Liver (tissue), 9 donors: Measurements from ENCODE around the gene SPECC1. TPM values are rescaled to one million over a fixed set of nuclear protein-coding genes. Genes with fewer than 3 reads are reported as not detected.
"Not testable (repeated sequence)": the region's sequence is repeated elsewhere in the genome, so short reads cannot be mapped to it uniquely, and the experiment has no call there.

ENCODE experiments used
- DNase-seq: peaks from one replicate; pipeline ENCODE4 v3.0.0-alpha.2; 2017; ENCODE audit warnings: low spot score
- H3K27ac ChIP-seq, 2 donors: one replicate each; pipeline ENCODE4 v1.7.0; 2013; ENCODE audit warnings: inconsistent platforms in 2 of 2, low read length in 2 of 2, control low read depth in 1 of 2, low read depth in 1 of 2, mild to moderate bottlenecking in 1 of 2
- H3K27me3 ChIP-seq, 4 donors: one replicate each; pipeline versions ENCODE4 v1.6.1 to v1.7.0; 2013; ENCODE audit warnings: low read length in 3 of 4, inconsistent platforms in 1 of 4, mild to moderate bottlenecking in 1 of 4, moderate library complexity in 1 of 4; ENCODE audit not compliant: control insufficient read depth in 4 of 4, insufficient read depth in 4 of 4
- H3K36me3 ChIP-seq, 4 donors: one replicate each; pipeline versions ENCODE4 v1.6.1 to v1.7.0; 2013; ENCODE audit warnings: low read length in 3 of 4, mild to moderate bottlenecking in 3 of 4, low read depth in 1 of 4, moderate library complexity in 1 of 4; ENCODE audit not compliant: control insufficient read depth in 4 of 4, insufficient read depth in 3 of 4
- H3K4me1 ChIP-seq, 4 donors: one replicate each; pipeline versions ENCODE4 v1.6.1 to v1.7.0; 2013; ENCODE audit warnings: low read length in 3 of 4, mild to moderate bottlenecking in 3 of 4, moderate library complexity in 1 of 4; ENCODE audit not compliant: control insufficient read depth in 4 of 4, insufficient read depth in 4 of 4
- H3K4me3 ChIP-seq, 3 donors: one replicate each; pipeline versions ENCODE4 v1.6.1 to v1.7.0; 2013; ENCODE audit warnings: low read length in 3 of 3, control low read depth in 1 of 3, low read depth in 1 of 3, mild to moderate bottlenecking in 1 of 3
- H3K9ac ChIP-seq, 2 donors: one replicate each; pipeline ENCODE4 v1.7.0; 2013; ENCODE audit warnings: low read length in 2 of 2, mild to moderate bottlenecking in 2 of 2, moderate library complexity in 2 of 2, control low read depth in 1 of 2, low read depth in 1 of 2
- H3K9me3 ChIP-seq, 4 donors: one replicate each; pipeline versions ENCODE4 v1.6.1 to v1.7.0; 2013; ENCODE audit warnings: low read length in 3 of 4; ENCODE audit not compliant: control insufficient read depth in 4 of 4
- ATF3 ChIP-seq: IDR thresholded peaks from 2 replicates; pipeline ENCODE4 v1.6.1; 2016; ENCODE audit warnings: antibody characterized with exemption
- CTCF ChIP-seq: fragments of 150-350 bp; IDR thresholded peaks from 2 replicates; pipeline ENCODE4 v1.5.1; 2017; ENCODE audit warnings: improper control_type of control experiment, low read depth, low read length; ENCODE audit not compliant: missing input control
- EGR1 ChIP-seq, 2 donors: IDR thresholded peaks; 2 replicates each; pipeline ENCODE4 v1.6.1; 2016 to 2018; ENCODE audit warnings: antibody characterized with exemption in 2 of 2, low read depth in 2 of 2
- FOXA1 ChIP-seq: IDR thresholded peaks from 2 replicates; pipeline ENCODE4 v1.6.1; 2016; ENCODE audit warnings: antibody characterized with exemption
- FOXA2 ChIP-seq: IDR thresholded peaks from 2 replicates; pipeline ENCODE4 v1.6.1; 2016; ENCODE audit warnings: antibody characterized with exemption
- GABPA ChIP-seq, 2 donors: IDR thresholded peaks in 1 of 2; conservative IDR thresholded peaks in 1 of 2; 2 replicates each; pipeline ENCODE4 v1.6.1; 2016; ENCODE audit warnings: antibody characterized with exemption in 2 of 2, mild to moderate bottlenecking in 1 of 2, moderate library complexity in 1 of 2
- HNF4A ChIP-seq, 2 donors: conservative IDR thresholded peaks; 2 replicates each; pipeline ENCODE4 v1.6.1; 2016; ENCODE audit warnings: antibody characterized with exemption in 2 of 2, mild to moderate bottlenecking in 2 of 2
- HNF4G ChIP-seq: IDR thresholded peaks from 2 replicates; pipeline ENCODE4 v1.6.1; 2016; ENCODE audit warnings: antibody characterized with exemption
- MAX ChIP-seq: IDR thresholded peaks from 2 replicates; pipeline ENCODE4 v1.6.1; 2016; ENCODE audit warnings: antibody characterized with exemption
- NR2F2 ChIP-seq: IDR thresholded peaks from 2 replicates; pipeline ENCODE4 v1.6.1; 2016; ENCODE audit warnings: antibody characterized with exemption
- RAD21 ChIP-seq, 2 donors: IDR thresholded peaks; 2 replicates each; pipeline ENCODE4 v1.6.1; 2016; ENCODE audit warnings: antibody characterized with exemption in 2 of 2, mild to moderate bottlenecking in 2 of 2
- REST ChIP-seq: IDR thresholded peaks from 2 replicates; pipeline ENCODE4 v1.6.1; 2016; ENCODE audit warnings: antibody characterized with exemption, mild to moderate bottlenecking
- RXRA ChIP-seq, 2 donors: IDR thresholded peaks; 2 replicates each; pipeline ENCODE4 v1.6.1; 2017 to 2018; ENCODE audit warnings: antibody characterized with exemption in 2 of 2, mild to moderate bottlenecking in 1 of 2
- SP1 ChIP-seq: IDR thresholded peaks from 2 replicates; pipeline ENCODE4 v1.6.1; 2018; ENCODE audit warnings: antibody characterized with exemption, mild to moderate bottlenecking
- TAF1 ChIP-seq: conservative IDR thresholded peaks from 2 replicates; pipeline ENCODE4 v1.6.1; 2016; ENCODE audit warnings: antibody characterized with exemption, mild to moderate bottlenecking
- YY1 ChIP-seq: IDR thresholded peaks from 2 replicates; pipeline ENCODE4 v1.6.1; 2016; ENCODE audit warnings: antibody characterized with exemption, mild to moderate bottlenecking
- ZBTB33 ChIP-seq: IDR thresholded peaks from 2 replicates; pipeline ENCODE4 v1.6.1; 2016; ENCODE audit warnings: antibody characterized with exemption
- WGBS: extraction: QIAGEN DNeasy Blood & Tissue Kit; methylation state at CpG from one replicate; pipeline ENCODE4 v1.1.7; 2013; 5-methylcytosine and 5-hydroxymethylcytosine counted together
- polyA plus RNA-seq, 2 donors: library from polyadenylated mRNA; stranded (reverse) in 1 of 2; unstranded in 1 of 2; fragments of 200-250 nt in 1 of 2; fragments of >200 nt in 1 of 2; fragmentation: Nextera tagmentation in 1 of 2; extraction: Ambion mirVana in 1 of 2; gene quantifications; one replicate each; pipeline versions ENCODE4 v1.2.1 to v1.2.3, GENCODE V29; 2013 to 2015
- total RNA-seq, 2 donors: library from RNA; depleted of rRNA; stranded (reverse); fragments of >200 nt; gene quantifications; one replicate each; pipeline ENCODE4 v1.2.3, GENCODE V29; 2014
- donor health status: healthy.
- donor health status: healthy.
- donor health status: healthy.
- donor health status: healthy.
- donor health status: healthy.

The SPECC1 gene
- total and polyA plus RNA-seq, 4 donors, result 0.36 to 70.3 (median 1.8) TPM

GRCh38 chr17:20191056-20191455 lies 181.9 kb downstream of the SPECC1 start (continued):
- TF ChIP-seq ATF3, result no peak
- TF ChIP-seq HNF4A (conservative IDR thresholded peaks at IDR 0.05), result no peak
- no peak for TF ChIP-seq FOXA1
- TF ChIP-seq EGR1 (IDR thresholded peaks at IDR 0.05; ENCODE audit: low read depth in 2 of 2), result no peak
- TF ChIP-seq CTCF, result no peak

GRCh38 chr17:20196286-20196685 lies 187.1 kb downstream of the SPECC1 start:
- H3K27me3 ChIP-seq, H3K36me3 ChIP-seq, DNase-seq, H3K27ac ChIP-seq, H3K4me3 ChIP-seq, H3K4me1 ChIP-seq, H3K9ac ChIP-seq, H3K9me3 ChIP-seq: not testable (repeated sequence)
- 91% methylated on average over 3 of the region's 3 CpGs for WGBS

- Histone ChIP-seq H3K27ac (no peak overlapping the region), H3K4me1 (no peaks in the 10 kb centered on the region), H3K4me3 (no peak overlapping the region), H3K27me3 (peaks cover 0 to 4% (median 0%) of the 10 kb centered on the region in 4 donors), H3K36me3 (no peaks in the 10 kb centered on the region), H3K9me3 (no peaks in the 10 kb centered on the region), H3K9ac (no peak overlapping the region)
- DNase-seq, result no peak
- TF ChIP-seq RXRA (IDR thresholded peaks at IDR 0.05) (no peak), FOXA2 (no peak), MAX (no peak), SP1 (no peak), TAF1 (no peak), HNF4G (no peak), GABPA (IDR thresholded peaks at IDR 0.05 in 1 of 2, conservative IDR thresholded peaks at IDR 0.05 in 1 of 2) (no peak), HNF4A (conservative IDR thresholded peaks at IDR 0.05) (no peak), REST (no peak), ZBTB33 (no peak), CTCF (no peak), YY1 (no peak), FOXA1 (no peak), EGR1 (IDR thresholded peaks at IDR 0.05; ENCODE audit: low read depth in 2 of 2) (no peak), RAD21 (IDR thresholded peaks at IDR 0.05) (no peak), NR2F2 (no peak), ATF3 (no peak)
- WGBS, result 84% methylated on average over 5 of the region's 5 CpGs
Measured at GRCh38 chr17:20197272-20197926, 188.2 kb downstream of the SPECC1 start.
